ENCODE data around the gene CYCS. TPM values are rescaled to one million over a fixed set of nuclear protein-coding genes. Genes with fewer than 3 reads are reported as not detected.

CYCS gene
- total RNA-seq, 2 experiments from 2014 or later, result 126 to 131 TPM

- TF ChIP-seq, protein P1, sequence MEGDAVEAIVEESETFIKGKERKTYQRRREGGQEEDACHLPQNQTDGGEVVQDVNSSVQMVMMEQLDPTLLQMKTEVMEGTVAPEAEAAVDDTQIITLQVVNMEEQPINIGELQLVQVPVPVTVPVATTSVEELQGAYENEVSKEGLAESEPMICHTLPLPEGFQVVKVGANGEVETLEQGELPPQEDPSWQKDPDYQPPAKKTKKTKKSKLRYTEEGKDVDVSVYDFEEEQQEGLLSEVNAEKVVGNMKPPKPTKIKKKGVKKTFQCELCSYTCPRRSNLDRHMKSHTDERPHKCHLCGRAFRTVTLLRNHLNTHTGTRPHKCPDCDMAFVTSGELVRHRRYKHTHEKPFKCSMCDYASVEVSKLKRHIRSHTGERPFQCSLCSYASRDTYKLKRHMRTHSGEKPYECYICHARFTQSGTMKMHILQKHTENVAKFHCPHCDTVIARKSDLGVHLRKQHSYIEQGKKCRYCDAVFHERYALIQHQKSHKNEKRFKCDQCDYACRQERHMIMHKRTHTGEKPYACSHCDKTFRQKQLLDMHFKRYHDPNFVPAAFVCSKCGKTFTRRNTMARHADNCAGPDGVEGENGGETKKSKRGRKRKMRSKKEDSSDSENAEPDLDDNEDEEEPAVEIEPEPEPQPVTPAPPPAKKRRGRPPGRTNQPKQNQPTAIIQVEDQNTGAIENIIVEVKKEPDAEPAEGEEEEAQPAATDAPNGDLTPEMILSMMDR (IDR thresholded peaks at IDR 0.05), result no peak
- POLR2A ChIA-PET, result no interaction called here
- no peak overlapping the region for H3K27ac Mint-ChIP-seq
- Histone ChIP-seq H3K4me1 (ENCODE audit: insufficient read depth, low read length) (no peaks in the 10 kb centered on the region), H3K9me3 (ENCODE audit: control insufficient read depth in 1 of 2, insufficient read depth in 1 of 2, low read length in 2 of 2) (no peaks in the 10 kb centered on the region), H3K27me3 (ENCODE audit: control insufficient read depth in 1 of 2, insufficient read depth in 2 of 2, low read length in 2 of 2) (no peaks in the 10 kb centered on the region), H3K27ac (ENCODE audit: low read depth in 1 of 2, low read length in 2 of 2) (no peak overlapping the region), H3K4me3 (ENCODE audit: low read length) (no peak overlapping the region), H3K36me3 (ENCODE audit: insufficient read depth, low read length) (peaks cover 4% of the 10 kb centered on the region)
- H3K4me3 Mint-ChIP-seq, result no peak overlapping the region
- DNase-seq (no peak), ATAC-seq (ENCODE audit: poor library complexity) (no peak)
- CTCF ChIA-PET, result interaction anchor here (2.0 kb wide), 1 partner anchor 9 kb away, joined by 7 read pairs; a partner anchor contains a TSS
- no peaks in the 10 kb centered on the region for H3K4me1 Mint-ChIP-seq (ENCODE audit: low read depth)
- H3K36me3 Mint-ChIP-seq (ENCODE audit: low read depth), result peaks cover 29% of the 10 kb centered on the region
- no peaks in the 10 kb centered on the region for H3K9me3 Mint-ChIP-seq
- intact Hi-C loops (cut with DNase I, micrococcal nuclease), result loop anchor here in 1 of 2 experiments (10.0 kb wide), 1 partner anchor 1866 kb away; no protein-coding TSS in a partner anchor
- H3K27me3 Mint-ChIP-seq, result no peaks in the 10 kb centered on the region
Measured at GRCh38 chr7:25171071-25171470, 46.0 kb upstream of the CYCS start.

DNA sequence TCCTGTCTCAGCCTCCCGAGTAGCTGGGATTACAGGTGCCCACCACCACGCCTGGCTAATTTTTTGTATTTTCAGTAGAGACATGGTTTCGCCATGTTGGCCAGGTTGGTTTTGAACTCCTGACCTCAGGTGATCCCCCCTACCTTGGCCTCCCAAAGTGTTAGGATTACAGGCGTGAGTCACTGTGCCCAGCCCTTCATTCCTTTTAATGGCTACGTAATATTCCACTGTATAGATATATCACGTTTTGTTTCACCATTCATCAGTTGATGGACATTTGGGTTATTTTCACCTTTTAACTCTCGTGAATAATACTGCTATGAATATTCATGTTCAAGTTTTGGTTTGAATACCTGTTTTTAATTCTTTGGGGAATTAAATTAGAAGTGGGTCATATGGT lies 44.6 kb upstream of the CYCS start:
- no peak overlapping the region for H3K4me3 ChIP-seq (ENCODE audit: low read length)
- no peak for DNase-seq
- Mint-ChIP-seq H3K4me1 (ENCODE audit: low read depth) (no peaks in the 10 kb centered on the region), H3K27ac (no peak overlapping the region), H3K9me3 (no peaks in the 10 kb centered on the region), H3K4me3 (no peak overlapping the region), H3K27me3 (no peaks in the 10 kb centered on the region), H3K36me3 (ENCODE audit: low read depth) (peaks cover 29% of the 10 kb centered on the region)
- no peak overlapping the region for H3K27ac ChIP-seq (ENCODE audit: low read depth in 1 of 2, low read length in 2 of 2)
- CTCF ChIA-PET, result no interaction called here
- no peaks in the 10 kb centered on the region for H3K4me1 ChIP-seq (ENCODE audit: insufficient read depth, low read length)
- H3K9me3 ChIP-seq (ENCODE audit: control insufficient read depth in 1 of 2, insufficient read depth in 1 of 2, low read length in 2 of 2), result no peaks in the 10 kb centered on the region
- no peaks in the 10 kb centered on the region for H3K27me3 ChIP-seq (ENCODE audit: control insufficient read depth in 1 of 2, insufficient read depth in 2 of 2, low read length in 2 of 2)
- TF ChIP-seq, protein P1 (IDR thresholded peaks at IDR 0.05), result no peak
- H3K36me3 ChIP-seq (ENCODE audit: insufficient read depth, low read length), result peaks cover 4% of the 10 kb centered on the region
- intact Hi-C loops (cut with DNase I, micrococcal nuclease), result loop anchor here in 1 of 2 experiments (10.0 kb wide), 1 partner anchor 1865 kb away; no protein-coding TSS in a partner anchor
- no peak for ATAC-seq (ENCODE audit: poor library complexity)
- POLR2A ChIA-PET, result no interaction called here

GRCh38 chr7:25168145-25168544 lies 43.1 kb upstream of the CYCS start:
- no peak for DNase-seq
- H3K36me3 ChIP-seq (ENCODE audit: insufficient read depth, low read length), result peaks cover 4% of the 10 kb centered on the region
- H3K27me3 Mint-ChIP-seq, result no peaks in the 10 kb centered on the region
- H3K4me3 ChIP-seq (ENCODE audit: low read length), result no peak overlapping the region
- H3K9me3 ChIP-seq (ENCODE audit: control insufficient read depth in 1 of 2, insufficient read depth in 1 of 2, low read length in 2 of 2), result no peaks in the 10 kb centered on the region
- H3K9me3 Mint-ChIP-seq, result no peaks in the 10 kb centered on the region
- no peak overlapping the region for H3K27ac ChIP-seq (ENCODE audit: low read depth in 1 of 2, low read length in 2 of 2)
- no peaks in the 10 kb centered on the region for H3K27me3 ChIP-seq (ENCODE audit: control insufficient read depth in 1 of 2, insufficient read depth in 2 of 2, low read length in 2 of 2)
- POLR2A ChIA-PET, result no interaction called here
- CTCF ChIA-PET, result no interaction called here
- H3K4me1 ChIP-seq (ENCODE audit: insufficient read depth, low read length), result no peaks in the 10 kb centered on the region
- ATAC-seq (ENCODE audit: poor library complexity), result no peak
- H3K27ac Mint-ChIP-seq, result no peak overlapping the region
- H3K4me3 Mint-ChIP-seq, result no peak overlapping the region
- no peaks in the 10 kb centered on the region for H3K4me1 Mint-ChIP-seq (ENCODE audit: low read depth)
- intact Hi-C loops (cut with DNase I, micrococcal nuclease), result no loop called here
- peaks cover 39% of the 10 kb centered on the region for H3K36me3 Mint-ChIP-seq (ENCODE audit: low read depth)
- TF ChIP-seq, protein P1 (IDR thresholded peaks at IDR 0.05), result no peak
